H1 (cell line): ENCODE measurements around the gene MAPRE3. TPM values are rescaled to one million over a fixed set of nuclear protein-coding genes. Genes with fewer than 3 reads are reported as not detected.

Source experiments
- CTCF ChIA-PET: fragments of 300-600 bp; sonication (Branson Sonifier 250); formaldehyde crosslinking; loops from one replicate; lab custom pipeline; 2021; ENCODE audit not compliant: partially characterized antibody; lab: Charles Lee
- POLR2A ChIA-PET: fragments of 300-600 bp; sonication (Branson Sonifier 250); formaldehyde crosslinking; loops from one replicate; lab custom pipeline; 2021; ENCODE audit warnings: inconsistent platforms; ENCODE audit not compliant: partially characterized antibody; lab: Charles Lee
- DNase-seq, 2 experiments: peaks; one replicate each; pipeline versions ENCODE4 v3.0.0 to v3.0.0-alpha.2; 2010 to 2022; ENCODE audit warnings: low spot score in 2 of 2, low read depth in 1 of 2, mixed read lengths in 1 of 2
- FAIRE-seq: peaks from 2 replicates; lab custom pipeline; 2011; peaks lifted over from hg19 to GRCh38; lab: Jason Lieb, UNC
- H2AFZ ChIP-seq: 2 replicates; pipeline ENCODE4 v1.8.1; 2012; ENCODE audit warnings: low read length, inconsistent platforms
- H2AK5ac ChIP-seq: 2 replicates; pipeline ENCODE4 v1.6.1; 2013; ENCODE audit warnings: low read depth, low read length
- H2BK120ac ChIP-seq: replicated peaks from 2 replicates; pipeline ENCODE3; 2013; ENCODE audit warnings: low read depth, low read length, inconsistent platforms
- H2BK12ac ChIP-seq: 2 replicates; pipeline ENCODE4 v1.6.1; 2013; ENCODE audit warnings: low read depth, low read length
- H2BK15ac ChIP-seq: 2 replicates; pipeline ENCODE4 v1.6.1; 2013; ENCODE audit warnings: low read length
- H2BK20ac ChIP-seq: 2 replicates; pipeline ENCODE4 v1.6.1; 2013; ENCODE audit warnings: low read length
- H2BK5ac ChIP-seq: 2 replicates; pipeline ENCODE4 v1.6.1; 2013; ENCODE audit warnings: low read depth, low read length
- H3K14ac ChIP-seq: 2 replicates; pipeline ENCODE4 v1.6.1; 2013; ENCODE audit warnings: inconsistent platforms; ENCODE audit not compliant: insufficient read length
- H3K18ac ChIP-seq: 2 replicates; pipeline ENCODE4 v1.6.1; 2013; ENCODE audit warnings: low read length; ENCODE audit errors: extremely low read depth
- H3K23ac ChIP-seq: 2 replicates; pipeline ENCODE4 v1.6.1; 2013; ENCODE audit warnings: inconsistent platforms; ENCODE audit not compliant: insufficient read length
- H3K23me2 ChIP-seq: 2 replicates; pipeline ENCODE4 v1.6.1; 2013; ENCODE audit warnings: low read depth, low read length
- H3K27ac ChIP-seq: 2 replicates; pipeline ENCODE4 v1.6.1; 2011; ENCODE audit warnings: low read depth, low read length, inconsistent platforms
- H3K27me3 ChIP-seq, 4 experiments: replicated peaks in 1 of 4; 1 replicate in 1 of 4; 2 replicates in 3 of 4; pipeline versions ENCODE4 v1.6.1 to v1.8.1; 2011 to 2013; ENCODE audit warnings: low read length in 3 of 4, mild to moderate bottlenecking in 3 of 4, inconsistent platforms in 2 of 4, mixed read lengths in 2 of 4, moderate library complexity in 1 of 4; ENCODE audit not compliant: control insufficient read depth in 3 of 4, insufficient read depth in 3 of 4; ENCODE audit errors: extremely low read depth in 1 of 4
- H3K36me3 ChIP-seq, 4 experiments: 2 replicates each; pipeline versions ENCODE4 v1.6.1 to v1.8.1; 2011 to 2013; ENCODE audit warnings: mild to moderate bottlenecking in 4 of 4, low read length in 3 of 4, moderate library complexity in 2 of 4, control low read depth in 1 of 4, inconsistent platforms in 1 of 4; ENCODE audit not compliant: insufficient read depth in 4 of 4, control insufficient read depth in 2 of 4
- H3K4ac ChIP-seq: replicated peaks from 2 replicates; pipeline ENCODE3; 2013; ENCODE audit warnings: low read length, low read depth, mixed read lengths, inconsistent platforms; ENCODE audit not compliant: insufficient read length
- H3K4me1 ChIP-seq, 4 experiments: replicated peaks in 1 of 4; 1 replicate in 1 of 4; 2 replicates in 3 of 4; pipeline versions ENCODE4 v1.6.1 to v1.8.1; 2011 to 2013; ENCODE audit warnings: low read length in 3 of 4, inconsistent platforms in 2 of 4, mixed read lengths in 1 of 4; ENCODE audit not compliant: insufficient read depth in 4 of 4, control insufficient read depth in 3 of 4
- H3K4me2 ChIP-seq, 2 experiments: 2 replicates each; pipeline versions ENCODE4 v1.6.1 to v1.8.1; 2011 to 2013; ENCODE audit warnings: low read depth in 2 of 2, low read length in 2 of 2, control low read depth in 1 of 2, inconsistent platforms in 1 of 2, mild to moderate bottlenecking in 1 of 2; ENCODE audit not compliant: insufficient read depth in 1 of 2
- H3K4me3 ChIP-seq, 4 experiments: fragments of 200-600, 300-600 bp in 1 of 4; sonication (generic), shearing (Covaris generic), sonication (Bioruptor Twin) in 1 of 4; 2 replicates each; pipeline versions ENCODE4 v1.5.1 to v1.8.1; 2011 to 2016; ENCODE audit warnings: low read length in 4 of 4, low read depth in 3 of 4, control low read depth in 2 of 4, inconsistent platforms in 2 of 4, mild to moderate bottlenecking in 2 of 4, mixed read lengths in 1 of 4, moderate library complexity in 1 of 4; ENCODE audit not compliant: insufficient read depth in 2 of 4; ENCODE audit errors: extremely low read depth in 1 of 4
- H3K56ac ChIP-seq: replicated peaks from 2 replicates; pipeline ENCODE3; 2013; ENCODE audit warnings: low read depth, mild to moderate bottlenecking, mixed read lengths, low read length, inconsistent platforms; ENCODE audit not compliant: insufficient read length
- H3K79me1 ChIP-seq: 2 replicates; pipeline ENCODE4 v1.6.1; 2013; ENCODE audit warnings: low read depth, low read length, control low read depth
- H3K79me2 ChIP-seq, 2 experiments: 2 replicates each; pipeline versions ENCODE4 v1.6.1 to v1.8.1; 2012 to 2013; ENCODE audit warnings: low read length in 2 of 2, mild to moderate bottlenecking in 2 of 2, inconsistent platforms in 1 of 2; ENCODE audit not compliant: insufficient read depth in 2 of 2, control insufficient read depth in 1 of 2
- H3K9ac ChIP-seq, 4 experiments: replicated peaks in 1 of 4; 1 replicate in 1 of 4; 2 replicates in 3 of 4; pipeline versions ENCODE4 v1.6.1 to v1.8.1; 2011 to 2013; ENCODE audit warnings: low read depth in 3 of 4, low read length in 3 of 4, control low read depth in 2 of 4, mild to moderate bottlenecking in 2 of 4, moderate library complexity in 2 of 4, inconsistent platforms in 1 of 4; ENCODE audit errors: extremely low read depth in 1 of 4
- H3K9me3 ChIP-seq, 2 experiments: 2 replicates each; pipeline versions ENCODE4 v1.6.1 to v1.8.1; 2012 to 2013; ENCODE audit warnings: mild to moderate bottlenecking in 2 of 2, moderate library complexity in 2 of 2, control low read depth in 1 of 2, inconsistent platforms in 1 of 2, low read depth in 1 of 2, low read length in 1 of 2, mixed read lengths in 1 of 2; ENCODE audit not compliant: insufficient read depth in 2 of 2
- H4K20me1 ChIP-seq, 2 experiments: replicated peaks in 1 of 2; 2 replicates each; pipeline versions ENCODE3 to v1.8.1; 2011 to 2013; ENCODE audit warnings: inconsistent platforms in 2 of 2, low read length in 2 of 2, mild to moderate bottlenecking in 1 of 2; ENCODE audit not compliant: insufficient read depth in 2 of 2, control insufficient read depth in 1 of 2
- H4K5ac ChIP-seq: 2 replicates; pipeline ENCODE4 v1.6.1; 2013; ENCODE audit warnings: low read length, low read depth, mixed read lengths, inconsistent platforms; ENCODE audit not compliant: insufficient read length
- H4K8ac ChIP-seq: 2 replicates; pipeline ENCODE4 v1.8.0; 2013; ENCODE audit warnings: mild to moderate bottlenecking, moderate library complexity, low read length, inconsistent platforms; ENCODE audit not compliant: insufficient read depth; ENCODE audit errors: extremely low read depth
- H4K91ac ChIP-seq: replicated peaks from 2 replicates; pipeline ENCODE3; 2013; ENCODE audit warnings: low read length, mixed read lengths, inconsistent platforms; ENCODE audit not compliant: insufficient read length
- ASH2L ChIP-seq: fragments of 200-600, 300-600 bp; sonication (generic); IDR thresholded peaks from one replicate; pipeline ENCODE4 v1.7.1; 2017; ENCODE audit warnings: low read length
- ATF3 ChIP-seq: IDR thresholded peaks from 2 replicates; pipeline ENCODE4 v1.6.1; 2011; ENCODE audit warnings: low read depth, mild to moderate bottlenecking, low read length; ENCODE audit not compliant: insufficient read depth
- BCL11A ChIP-seq, 2 experiments: IDR thresholded peaks; one replicate each; pipeline ENCODE4 v1.6.1; 2011; ENCODE audit warnings: low read depth in 2 of 2, low read length in 2 of 2, mild to moderate bottlenecking in 2 of 2
- CBX5 ChIP-seq: fragments of 300-800, 300-1000 bp; sonication (generic); IDR thresholded peaks from 2 replicates; pipeline ENCODE4 v1.7.1; 2016; ENCODE audit warnings: antibody characterized with exemption, low read length, low read depth
- GTF2F1 ChIP-seq: IDR thresholded peaks from 2 replicates; pipeline ENCODE4 v1.6.1; 2012; ENCODE audit warnings: low read depth, low read length, improper control_type of control experiment, borderline replicate concordance
- HDAC6 ChIP-seq: IDR thresholded peaks from one replicate; pipeline ENCODE4 v1.7.1; 2012; ENCODE audit warnings: low read depth, mild to moderate bottlenecking, inconsistent platforms, low read length, moderate library complexity
- NANOG ChIP-seq: IDR thresholded peaks from 2 replicates; pipeline ENCODE4 v1.6.1; 2011; ENCODE audit warnings: low read length, low read depth, mild to moderate bottlenecking, inconsistent platforms; ENCODE audit not compliant: insufficient read depth, poor library complexity, severe bottlenecking
- POLR2AphosphoS5 ChIP-seq: IDR thresholded peaks from 2 replicates; pipeline ENCODE4 v1.6.1; 2011; ENCODE audit warnings: low read depth, low read length
- SAP30 ChIP-seq: fragments of 300-600 bp; sonication (generic); IDR thresholded peaks from 2 replicates; pipeline ENCODE4 v1.7.1; 2012; ENCODE audit warnings: low read length, moderate library complexity, mild to moderate bottlenecking, inconsistent platforms; ENCODE audit not compliant: insufficient read depth, insufficient replicate concordance
- SRF ChIP-seq: IDR thresholded peaks from 2 replicates; pipeline ENCODE4 v1.6.1; 2011; ENCODE audit warnings: mild to moderate bottlenecking, low read depth, low read length, moderate library complexity
- TBP ChIP-seq: IDR thresholded peaks from 2 replicates; pipeline ENCODE4 v1.6.1; 2011; ENCODE audit warnings: low read depth, low read length, improper control_type of control experiment
- WGBS, 2 experiments: shearing (Covaris generic) in 1 of 2; methylation state at CpG; one replicate each; pipeline versions ENCODE4 v1.1.6 to v1.1.7; 2013 to 2015; ENCODE audit warnings: low lambda C conversion rate in 2 of 2, mixed read lengths in 2 of 2, inconsistent platforms in 1 of 2, low coverage in 1 of 2, missing lambda C conversion rate in 1 of 2; ENCODE audit not compliant: insufficient replicate concordance in 2 of 2, insufficient coverage in 1 of 2, insufficient read length in 1 of 2; ENCODE audit errors: extremely low coverage in 1 of 2, missing lambda C conversion rate in 1 of 2; 5-methylcytosine and 5-hydroxymethylcytosine counted together
- polyA plus RNA-seq, 7 experiments: library from polyadenylated mRNA; depleted of rRNA in 3 of 7; stranded (reverse) in 5 of 7; unstranded in 2 of 7; fragments of >200 nt in 5 of 7; fragments of 200-250 nt in 2 of 7; gene quantifications; 1 replicate in 5 of 7; 2 replicates in 1 of 7; 4 replicates in 1 of 7; pipeline versions ENCODE4 v1.2.1 to v1.2.3, GENCODE V29; 2011 to 2013; ENCODE audit warnings: missing spikeins in 2 of 7, mixed read lengths in 2 of 7
- total RNA-seq: library from RNA; stranded (reverse); fragmentation: NEBNext Ultra II Directional; extraction: Animal tissue kit (Norgen Biotek cat#: 25700); gene quantifications from 2 replicates; pipeline ENCODE4 v1.2.1, GENCODE V29; 2021

MAPRE3 gene
- total and polyA plus RNA-seq, 2 of the 8 experiments (the other 6 are each of a cell fraction or from before 2014, with no cell fraction given) = 4.9 to 6.6 TPM

- Histone ChIP-seq H2BK120ac (no peak overlapping the region), H3K27ac (no peak overlapping the region), H3K79me2 (peaks cover 0 to 12% of the 10 kb centered on the region in 2 experiments; a peak in 3 of 4 replicates), H3K23me2 (peaks cover 14% of the 10 kb centered on the region; the same call in 1 of the 2 replicates), H3K9me3 (no peaks in the 10 kb centered on the region), H2AK5ac (no peak overlapping the region), H3K4me1 (peaks cover 0 to 7% (median 4%) of the 10 kb centered on the region in 4 experiments; a peak in 5 of 7 replicates), H4K20me1 (peaks cover 3 to 6% of the 10 kb centered on the region in 2 experiments), H4K91ac (no peak overlapping the region), H4K5ac (no peak overlapping the region), H3K27me3 (no peaks in the 10 kb centered on the region), H3K36me3 (peaks cover 10 to 34% (median 16%) of the 10 kb centered on the region in 4 experiments; a peak in 7 of 8 replicates), H3K23ac (no peak overlapping the region), H3K9ac (no peak overlapping the region), H3K4me3 (peak overlapping the region; percentile 82 to 99 (median 93); a peak in 6 of 8 replicates), H2BK15ac (no peak overlapping the region), H3K4me2 (peak overlapping the region; percentile 94 to 99), H3K18ac (no peak overlapping the region), H3K79me1 (peaks cover 12% of the 10 kb centered on the region; the same call in 1 of the 2 replicates), H2BK12ac (no peak overlapping the region), H2BK5ac (no peak overlapping the region), H3K14ac (no peak overlapping the region), H3K4ac (no peak overlapping the region), H3K56ac (no peak overlapping the region), H4K8ac (no peak overlapping the region), H2AFZ (no peak overlapping the region), H2BK20ac (no peak overlapping the region)
- FAIRE-seq = no peak
- no peak for DNase-seq
- ChIA-PET CTCF (interaction anchor here (1.6 kb wide), 1 partner anchor 11 kb away, joined by 3 read pairs; no protein-coding TSS in a partner anchor), POLR2A (interaction anchor here (0.5 to 18.5 kb wide), 3 partner anchors 13 to 124 kb away, joined by 5 to 441 read pairs (median 63); partner anchors contain the start of gene AGBL5)
- WGBS, 2 experiments = 91% methylated on average over 8 of the region's 8 CpGs; no CpG with 5 or more reads in 1 of the 2 experiments
- TF ChIP-seq ASH2L (no peak), GTF2F1 (no peak), HDAC6 (no peak), BCL11A (IDR thresholded peaks at IDR 0.05; ENCODE audit: low read depth in 2 of 2, low read length in 2 of 2) (no peak), SRF (no peak), POLR2AphosphoS5 (no peak), ATF3 (no peak), TBP (no peak), CBX5 (no peak), SAP30 (no peak), NANOG (no peak)
These were observed 99.7 kb downstream of the MAPRE3 start for GRCh38 chr2:27069961-27070618.
